Measurements from ENCODE around the gene CCNO.

DNA sequence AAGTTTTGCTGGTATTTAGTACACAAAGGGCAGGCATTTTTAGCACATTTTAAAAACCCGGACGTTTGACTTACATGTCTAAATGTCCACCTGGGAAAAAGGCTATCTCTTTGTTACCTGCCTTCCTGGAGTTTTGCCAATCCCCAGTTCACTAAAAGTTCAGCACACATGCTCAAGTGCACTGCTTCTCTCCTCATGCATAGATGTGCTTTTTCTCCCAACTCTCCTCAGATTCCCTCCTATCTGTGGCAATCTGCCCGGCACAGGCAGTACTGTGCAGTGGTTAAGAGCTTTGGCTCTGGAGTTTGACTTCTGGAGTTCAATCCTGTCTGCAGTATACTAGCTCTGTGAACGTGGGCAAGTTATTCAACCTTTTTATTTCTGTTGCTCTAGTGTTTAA is 8.3 kb upstream of the CCNO start:
- TF ChIP-seq GABPA (IDR thresholded peaks at IDR 0.05; ENCODE audit: borderline replicate concordance, insufficient read depth, low read length) (no peak), HDAC2 (IDR thresholded peaks at IDR 0.05; ENCODE audit: borderline replicate concordance in 1 of 2, low read depth in 2 of 2, low read length in 2 of 2) (no peak), ZNF274 (IDR thresholded peaks at IDR 0.05; ENCODE audit: borderline replicate concordance, extremely low read depth, low read length) (no peak), CHD2 (IDR thresholded peaks at IDR 0.05; ENCODE audit: low read length) (no peak), EZH2 (IDR thresholded peaks at IDR 0.05; ENCODE audit: low read depth, low read length, severe bottlenecking) (no peak), CBX5 (IDR thresholded peaks at IDR 0.05; ENCODE audit: low read depth, low read length) (no peak), CREB1 (IDR thresholded peaks at IDR 0.05) (no peak), MAFK (IDR thresholded peaks at IDR 0.05; ENCODE audit: low read depth, low read length) (no peak)
- TF ChIP-seq, protein P1, sequence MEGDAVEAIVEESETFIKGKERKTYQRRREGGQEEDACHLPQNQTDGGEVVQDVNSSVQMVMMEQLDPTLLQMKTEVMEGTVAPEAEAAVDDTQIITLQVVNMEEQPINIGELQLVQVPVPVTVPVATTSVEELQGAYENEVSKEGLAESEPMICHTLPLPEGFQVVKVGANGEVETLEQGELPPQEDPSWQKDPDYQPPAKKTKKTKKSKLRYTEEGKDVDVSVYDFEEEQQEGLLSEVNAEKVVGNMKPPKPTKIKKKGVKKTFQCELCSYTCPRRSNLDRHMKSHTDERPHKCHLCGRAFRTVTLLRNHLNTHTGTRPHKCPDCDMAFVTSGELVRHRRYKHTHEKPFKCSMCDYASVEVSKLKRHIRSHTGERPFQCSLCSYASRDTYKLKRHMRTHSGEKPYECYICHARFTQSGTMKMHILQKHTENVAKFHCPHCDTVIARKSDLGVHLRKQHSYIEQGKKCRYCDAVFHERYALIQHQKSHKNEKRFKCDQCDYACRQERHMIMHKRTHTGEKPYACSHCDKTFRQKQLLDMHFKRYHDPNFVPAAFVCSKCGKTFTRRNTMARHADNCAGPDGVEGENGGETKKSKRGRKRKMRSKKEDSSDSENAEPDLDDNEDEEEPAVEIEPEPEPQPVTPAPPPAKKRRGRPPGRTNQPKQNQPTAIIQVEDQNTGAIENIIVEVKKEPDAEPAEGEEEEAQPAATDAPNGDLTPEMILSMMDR (IDR thresholded peaks at IDR 0.05; ENCODE audit: control extremely low read depth in 1 of 3, insufficient read depth in 1 of 3, low read depth in 1 of 3, low read length in 3 of 3), result no peak
